Measurements from ENCODE around the gene AOC2.
"Not testable (repeated sequence)": the region's sequence is repeated elsewhere in the genome, so short reads cannot be mapped to it uniquely, and the experiment has no call there.

AOC2 gene

GRCh38 chr17:42898147-42898811 lies 53.9 kb downstream of the AOC2 start:
- Histone ChIP-seq H3K9ac (ENCODE audit: low read length) (no peak overlapping the region), H3K4me1 (ENCODE audit: control insufficient read depth, insufficient read depth, low read length) (peaks cover 24% of the 10 kb centered on the region), H3K27me3 (ENCODE audit: control insufficient read depth, insufficient read depth, low read length) (peaks cover 5% of the 10 kb centered on the region), H3K36me3 (ENCODE audit: control insufficient read depth, insufficient read depth, low read length) (no peaks in the 10 kb centered on the region), H3K9me3 (ENCODE audit: control insufficient read depth, low read length) (no peaks in the 10 kb centered on the region), H3K4me3 (ENCODE audit: low read length) (no peak overlapping the region)

GRCh38 chr17:42899981-42900380 lies 55.6 kb downstream of the AOC2 start:
- H3K9me3 ChIP-seq (ENCODE audit: control insufficient read depth, low read length); H3K4me3 ChIP-seq (ENCODE audit: low read length); H3K36me3 ChIP-seq (ENCODE audit: control insufficient read depth, insufficient read depth, low read length); H3K27me3 ChIP-seq (ENCODE audit: control insufficient read depth, insufficient read depth, low read length); H3K4me1 ChIP-seq (ENCODE audit: control insufficient read depth, insufficient read depth, low read length); H3K9ac ChIP-seq (ENCODE audit: low read length): not testable (repeated sequence)

Measured in mucosa of stomach (tissue), 1 donor.